ENCODE data around the gene RPRD1B. TPM values are rescaled to one million over a fixed set of nuclear protein-coding genes. Genes with fewer than 3 reads are reported as not detected.

Gene RPRD1B
- total RNA-seq, 1 experiment from 2014 or later, result 43.6 TPM

GRCh38 chr20:38043512-38044300 lies 10.2 kb downstream of the RPRD1B start:
- peak overlapping the region; percentile 89 for H3K4me2 ChIP-seq (ENCODE audit: low read length)
- H3F3A ChIP-seq (ENCODE audit: low read length, unreplicated experiment), result peaks cover 17% of the 10 kb centered on the region
- TSS peak; percentile 40 for BruUV-seq (replicated peaks)
- POLR2A ChIA-PET (ENCODE audit: unreplicated experiment), result interaction anchor here (0.7 to 1.3 kb wide), 3 partner anchors 49 to 212 kb away, joined by 3 to 7 read pairs (median 6); no protein-coding TSS in a partner anchor
- H3K9ac ChIP-seq (ENCODE audit: low read length), result peak overlapping the region; percentile 63
- no peaks in the 10 kb centered on the region for H3K9me3 ChIP-seq (ENCODE audit: low read length)
- no peaks in the 10 kb centered on the region for H3K9me2 ChIP-seq (replicated peaks; ENCODE audit: low read length)
- peak overlapping the region; percentile 57 for H3K4me3 ChIP-seq (ENCODE audit: low read length)
- ATAC-seq, result peak; percentile 99
- intact Hi-C loops (cut with micrococcal nuclease), result loop anchor here (1.0 kb wide), 2 partner anchors 49 to 53 kb away; no protein-coding TSS in a partner anchor
- H3K4me1 ChIP-seq (ENCODE audit: insufficient read depth, low read length), result peaks cover 42% of the 10 kb centered on the region
- no peak overlapping the region for H2AFZ ChIP-seq (ENCODE audit: low read length)
- TF ChIP-seq CTCF (conservative IDR thresholded peaks at IDR 0.05; ENCODE audit: low read depth, low read length), result peak; percentile 33; the same call in 1 of the 2 replicates
- TF ChIP-seq EZH2 (IDR thresholded peaks at IDR 0.05; ENCODE audit: low read length, unreplicated experiment), result no peak
- CTCF ChIA-PET, result interaction anchor here (0.5 to 1.4 kb wide), 17 partner anchors 12 to 293 kb away, joined by 3 to 18 read pairs (median 5); no protein-coding TSS in a partner anchor
- H3K79me2 ChIP-seq (ENCODE audit: low read length), result peaks cover 92% of the 10 kb centered on the region
- peak overlapping the region; percentile 97 for H3K27ac ChIP-seq (ENCODE audit: low read length)
- no peaks in the 10 kb centered on the region for H3K27me3 ChIP-seq (ENCODE audit: low read length)
- peaks cover 61% of the 10 kb centered on the region; the same call in 1 of the 2 replicates for H3K36me3 ChIP-seq (ENCODE audit: low read depth, low read length)
- DNase-seq, result peak; percentile 97
- H4K20me1 ChIP-seq (ENCODE audit: low read length), result 0 out of 2 replicates have a peak, but pooled peaks cover 9% of the 10 kb centered on the region

GRCh38 chr20:38044685-38045084 lies 11.1 kb downstream of the RPRD1B start:
- Histone ChIP-seq H3K4me2 (ENCODE audit: low read length) (peak overlapping the region; percentile 30), H3F3A (ENCODE audit: low read length, unreplicated experiment) (peaks cover 17% of the 10 kb centered on the region), H3K27ac (ENCODE audit: low read length) (peak overlapping the region; percentile 97), H3K79me2 (ENCODE audit: low read length) (peaks cover 86% of the 10 kb centered on the region), H3K36me3 (ENCODE audit: low read depth, low read length) (peaks cover 62% of the 10 kb centered on the region; the same call in 1 of the 2 replicates), H3K9ac (ENCODE audit: low read length) (no peak overlapping the region), H3K4me3 (ENCODE audit: low read length) (no peak overlapping the region), H4K20me1 (ENCODE audit: low read length) (0 out of 2 replicates have a peak, but pooled peaks cover 9% of the 10 kb centered on the region), H3K9me3 (ENCODE audit: low read length) (no peaks in the 10 kb centered on the region), H2AFZ (ENCODE audit: low read length) (no peak overlapping the region), H3K4me1 (ENCODE audit: insufficient read depth, low read length) (peaks cover 45% of the 10 kb centered on the region), H3K27me3 (ENCODE audit: low read length) (no peaks in the 10 kb centered on the region), H3K9me2 (replicated peaks; ENCODE audit: low read length) (no peaks in the 10 kb centered on the region)
- no peak for ATAC-seq
- intact Hi-C loops (cut with micrococcal nuclease), result loop anchor here (1.0 kb wide), 2 partner anchors 50 to 54 kb away; no protein-coding TSS in a partner anchor
- no peak for DNase-seq
- ChIA-PET POLR2A (ENCODE audit: unreplicated experiment) (interaction anchor here (1.3 kb wide), 1 partner anchor 50 kb away, joined by 6 read pairs; no protein-coding TSS in a partner anchor), CTCF (interaction anchor here (0.6 to 1.4 kb wide), 4 partner anchors 16 to 122 kb away, joined by 4 to 14 read pairs (median 6); no protein-coding TSS in a partner anchor)
- no peak for TF ChIP-seq EZH2phosphoT487 (IDR thresholded peaks at IDR 0.05; ENCODE audit: borderline replicate concordance, low read length)
- TF ChIP-seq CTCF (conservative IDR thresholded peaks at IDR 0.05; ENCODE audit: low read depth, low read length), result no peak
- no peak for TF ChIP-seq EZH2 (IDR thresholded peaks at IDR 0.05; ENCODE audit: low read length, unreplicated experiment)
- BruUV-seq (replicated peaks), result no TSS peak
